Natural killer cell treated with Interleukin-12 subunit alpha and Interleukin-12 subunit beta and Interleukin-15 and Interleukin-18, amount 100 ng/mL, for 72 hours (primary cell): Measurements from ENCODE around the gene SNRNP48. TPM values are rescaled to one million over a fixed set of nuclear protein-coding genes. Genes with fewer than 3 reads are reported as not detected.
A peak's percentile ranks its signal among the peaks of the same experiment; 100 is the strongest.

Source experiments
- ATAC-seq, 2 donors: fragments of 150-1000 bp; cut with Tn5 transposase in 1 of 2; sonication (Bioruptor Pico), chemical (Tn5 transposase) in 1 of 2; 2 replicates each; pipeline ENCODE4 v1.10.0; 2021
- DNase-seq: peaks from one replicate; pipeline ENCODE4 v3.0.0; 2022; ENCODE audit warnings: low spot score
- H3K27ac Mint-ChIP-seq, 2 donors: 1 replicate in 1 of 2; 2 replicates in 1 of 2; pipeline ENCODE4 v1.8.0; 2022; ENCODE audit warnings: mixed read lengths in 2 of 2, mild to moderate bottlenecking in 1 of 2, moderate library complexity in 1 of 2
- H3K27me3 Mint-ChIP-seq, 2 donors: 1 replicate in 1 of 2; 2 replicates in 1 of 2; pipeline ENCODE4 v1.8.0; 2022; ENCODE audit warnings: mixed read lengths in 2 of 2
- H3K36me3 Mint-ChIP-seq: one replicate; pipeline ENCODE4 v1.8.0; 2022; ENCODE audit warnings: mixed read lengths
- H3K4me1 Mint-ChIP-seq, 2 donors: 1 replicate in 1 of 2; 2 replicates in 1 of 2; pipeline ENCODE4 v1.8.0; 2022; ENCODE audit warnings: low read depth in 2 of 2, mixed read lengths in 2 of 2, mild to moderate bottlenecking in 1 of 2
- H3K4me3 Mint-ChIP-seq: one replicate; pipeline ENCODE4 v1.8.0; 2022; ENCODE audit warnings: mixed read lengths
- H3K9me3 Mint-ChIP-seq: 2 replicates; pipeline ENCODE4 v1.8.0; 2022; ENCODE audit warnings: mixed read lengths
- total RNA-seq, 2 donors: library from RNA; stranded (reverse); gene quantifications; one replicate each; pipeline ENCODE4 v1.2.3, GENCODE V29; 2022

SNRNP48 gene
- total RNA-seq, 2 donors from 2014 or later: 14.1 to 16.8 TPM

GRCh38 chr6:7631466-7631865 is 41.5 kb downstream of the SNRNP48 start:
- peaks cover 4 to 16% of the 10 kb centered on the region in 2 donors for H3K27me3 Mint-ChIP-seq

GRCh38 chr6:7632501-7633290 is 42.7 kb downstream of the SNRNP48 start:
- no peaks in the 10 kb centered on the region for H3K4me1 Mint-ChIP-seq
- H3K4me3 Mint-ChIP-seq: no peak overlapping the region
- no peak for ATAC-seq
- peaks cover 8 to 23% of the 10 kb centered on the region in 2 donors for H3K27me3 Mint-ChIP-seq
- H3K27ac Mint-ChIP-seq: no peak overlapping the region
- no peaks in the 10 kb centered on the region for H3K9me3 Mint-ChIP-seq
- no peak for DNase-seq
- H3K36me3 Mint-ChIP-seq: no peaks in the 10 kb centered on the region

More at GRCh38 chr6:7631466-7631865, 41.5 kb downstream of the SNRNP48 start:
- Mint-ChIP-seq H3K4me1 (no peaks in the 10 kb centered on the region), H3K36me3 (no peaks in the 10 kb centered on the region), H3K27ac (no peak overlapping the region), H3K4me3 (no peak overlapping the region), H3K9me3 (no peaks in the 10 kb centered on the region)
- ATAC-seq (no peak), DNase-seq (no peak)

- Mint-ChIP-seq H3K4me3 (no peak overlapping the region), H3K27ac (no peak overlapping the region), H3K4me1 (no peaks in the 10 kb centered on the region), H3K27me3 (peaks cover 6 to 25% of the 10 kb centered on the region in 2 donors), H3K9me3 (no peaks in the 10 kb centered on the region), H3K36me3 (no peaks in the 10 kb centered on the region)
- DNase-seq: no peak
- no peak for ATAC-seq
These were observed 43.4 kb downstream of the SNRNP48 start for GRCh38 chr6:7633361-7633760.

- H3K4me1 Mint-ChIP-seq: no peaks in the 10 kb centered on the region
- no peaks in the 10 kb centered on the region for H3K9me3 Mint-ChIP-seq
- H3K4me3 Mint-ChIP-seq: no peak overlapping the region
- peaks cover 7 to 20% of the 10 kb centered on the region in 2 donors for H3K27me3 Mint-ChIP-seq
- DNase-seq: no peak
- H3K36me3 Mint-ChIP-seq: no peaks in the 10 kb centered on the region
- ATAC-seq: no peak
- H3K27ac Mint-ChIP-seq: no peak overlapping the region
These were observed 46.2 kb downstream of the SNRNP48 start for GRCh38 chr6:7636151-7636550.

GRCh38 chr6:7637533-7637932 is 47.5 kb downstream of the SNRNP48 start:
- ATAC-seq (no peak), DNase-seq (no peak)
- Mint-ChIP-seq H3K36me3 (no peaks in the 10 kb centered on the region), H3K27me3 (peaks cover 8 to 20% of the 10 kb centered on the region in 2 donors), H3K4me3 (no peak overlapping the region), H3K9me3 (no peaks in the 10 kb centered on the region), H3K27ac (no peak overlapping the region), H3K4me1 (no peaks in the 10 kb centered on the region)

GRCh38 chr6:7639427-7639826 is 49.4 kb downstream of the SNRNP48 start:
- ATAC-seq (no peak), DNase-seq (no peak)
- no peak overlapping the region for H3K4me3 Mint-ChIP-seq
- no peak overlapping the region for H3K27ac Mint-ChIP-seq
- H3K36me3 Mint-ChIP-seq: no peaks in the 10 kb centered on the region
- no peaks in the 10 kb centered on the region for H3K4me1 Mint-ChIP-seq
- peaks cover 13% of the 10 kb centered on the region in 2 donors for H3K27me3 Mint-ChIP-seq
- no peaks in the 10 kb centered on the region for H3K9me3 Mint-ChIP-seq

GRCh38 chr6:7640016-7640415 is 50.0 kb downstream of the SNRNP48 start:
- no peak for DNase-seq
- ATAC-seq: no peak
- Mint-ChIP-seq H3K27me3 (peaks cover 16 to 19% of the 10 kb centered on the region in 2 donors), H3K4me3 (no peak overlapping the region), H3K4me1 (no peaks in the 10 kb centered on the region), H3K9me3 (no peaks in the 10 kb centered on the region), H3K36me3 (no peaks in the 10 kb centered on the region), H3K27ac (no peak overlapping the region)

- Mint-ChIP-seq H3K4me1 (no peaks in the 10 kb centered on the region), H3K27ac (no peak overlapping the region), H3K36me3 (no peaks in the 10 kb centered on the region), H3K4me3 (no peak overlapping the region), H3K9me3 (no peaks in the 10 kb centered on the region), H3K27me3 (peaks cover 18 to 19% of the 10 kb centered on the region in 2 donors)
- DNase-seq: no peak
- ATAC-seq: peak; percentile 20 to 38
These were observed 50.9 kb downstream of the SNRNP48 start for GRCh38 chr6:7640607-7641577.

- ATAC-seq (no peak), DNase-seq (no peak)
- Mint-ChIP-seq H3K27me3 (peaks cover 11 to 14% of the 10 kb centered on the region in 2 donors), H3K27ac (no peak overlapping the region), H3K9me3 (no peaks in the 10 kb centered on the region), H3K4me1 (peaks cover 0 to 6% of the 10 kb centered on the region in 2 donors), H3K36me3 (no peaks in the 10 kb centered on the region), H3K4me3 (no peak overlapping the region)
These were observed 52.8 kb downstream of the SNRNP48 start for GRCh38 chr6:7642791-7643190.

GRCh38 chr6:7644417-7644816 is 54.4 kb downstream of the SNRNP48 start:
- DNase-seq (no peak), ATAC-seq (no peak)
- peaks cover 11 to 14% of the 10 kb centered on the region in 2 donors for H3K27me3 Mint-ChIP-seq
- H3K36me3 Mint-ChIP-seq: no peaks in the 10 kb centered on the region
- no peak overlapping the region for H3K4me3 Mint-ChIP-seq
- peaks cover 0 to 7% of the 10 kb centered on the region in 2 donors for H3K4me1 Mint-ChIP-seq
- no peak overlapping the region for H3K27ac Mint-ChIP-seq
- H3K9me3 Mint-ChIP-seq: no peaks in the 10 kb centered on the region

GRCh38 chr6:7646394-7646793 is 56.4 kb downstream of the SNRNP48 start:
- peaks cover 13 to 17% of the 10 kb centered on the region in 2 donors for H3K27me3 Mint-ChIP-seq
- H3K9me3 Mint-ChIP-seq: no peaks in the 10 kb centered on the region
- no peaks in the 10 kb centered on the region for H3K36me3 Mint-ChIP-seq
- no peak overlapping the region for H3K27ac Mint-ChIP-seq
- H3K4me3 Mint-ChIP-seq: no peak overlapping the region
- H3K4me1 Mint-ChIP-seq: peaks cover 0 to 7% of the 10 kb centered on the region in 2 donors
- ATAC-seq: no peak
- DNase-seq: no peak

- H3K4me1 Mint-ChIP-seq: peaks cover 0 to 7% of the 10 kb centered on the region in 2 donors
- ATAC-seq (peak in 1 of 2 donors; percentile 47), DNase-seq (no peak)
- no peaks in the 10 kb centered on the region for H3K9me3 Mint-ChIP-seq
- H3K4me3 Mint-ChIP-seq: no peak overlapping the region
- peaks cover 13 to 17% of the 10 kb centered on the region in 2 donors for H3K27me3 Mint-ChIP-seq
- H3K27ac Mint-ChIP-seq: no peak overlapping the region
- H3K36me3 Mint-ChIP-seq: no peaks in the 10 kb centered on the region
These were observed 57.5 kb downstream of the SNRNP48 start for GRCh38 chr6:7647504-7647903.

GRCh38 chr6:7649037-7649810 is 59.2 kb downstream of the SNRNP48 start:
- H3K9me3 Mint-ChIP-seq: no peaks in the 10 kb centered on the region
- ATAC-seq (no peak), DNase-seq (no peak)
- H3K27ac Mint-ChIP-seq: no peak overlapping the region
- no peak overlapping the region for H3K4me3 Mint-ChIP-seq
- peaks cover 0 to 7% of the 10 kb centered on the region in 2 donors for H3K4me1 Mint-ChIP-seq
- no peaks in the 10 kb centered on the region for H3K36me3 Mint-ChIP-seq
- H3K27me3 Mint-ChIP-seq: peaks cover 12 to 17% of the 10 kb centered on the region in 2 donors
